GM12801 (cell line): ENCODE measurements around the gene ATP6V1C2.

ENCODE experiments used
- CTCF ChIP-seq: IDR thresholded peaks from one replicate; pipeline ENCODE4 v1.5.1; 2011; ENCODE audit warnings: control low read depth; ENCODE audit not compliant: insufficient read length; ENCODE audit errors: extremely low read depth

ATP6V1C2 gene

GRCh38 chr2:10792001-10792634, 70.7 kb downstream of the ATP6V1C2 start:
- TF ChIP-seq CTCF = no peak

GRCh38 chr2:10792660-10793400, 71.4 kb downstream of the ATP6V1C2 start:
- TF ChIP-seq CTCF = no peak

GRCh38 chr2:10793816-10794215, 72.4 kb downstream of the ATP6V1C2 start:
- no peak for TF ChIP-seq CTCF

GRCh38 chr2:10794876-10795275, 73.4 kb downstream of the ATP6V1C2 start:
- TF ChIP-seq CTCF = no peak

GRCh38 chr2:10795508-10796046, 74.1 kb downstream of the ATP6V1C2 start:
- no peak for TF ChIP-seq CTCF

GRCh38 chr2:10796703-10797102, 75.3 kb downstream of the ATP6V1C2 start:
- no peak for TF ChIP-seq CTCF

- no peak for TF ChIP-seq CTCF
These were observed 77.4 kb downstream of the ATP6V1C2 start for GRCh38 chr2:10798783-10799182.
